H1 (cell line): Measurements from ENCODE around the gene ZDHHC3. TPM values are rescaled to one million over a fixed set of nuclear protein-coding genes. Genes with fewer than 3 reads are reported as not detected.

Source experiments
- SP4 ChIP-seq: IDR thresholded peaks from 2 replicates; pipeline ENCODE4 v1.6.1; 2012; ENCODE audit warnings: low read length, inconsistent platforms
- polyA plus RNA-seq, 7 experiments: library from polyadenylated mRNA; depleted of rRNA in 3 of 7; stranded (reverse) in 5 of 7; unstranded in 2 of 7; fragments of >200 nt in 5 of 7; fragments of 200-250 nt in 2 of 7; gene quantifications; 1 replicate in 5 of 7; 2 replicates in 1 of 7; 4 replicates in 1 of 7; pipeline versions ENCODE4 v1.2.1 to v1.2.3, GENCODE V29; 2011 to 2013; ENCODE audit warnings: missing spikeins in 2 of 7, mixed read lengths in 2 of 7
- total RNA-seq: library from RNA; stranded (reverse); fragmentation: NEBNext Ultra II Directional; extraction: Animal tissue kit (Norgen Biotek cat#: 25700); gene quantifications from 2 replicates; pipeline ENCODE4 v1.2.1, GENCODE V29; 2021

Gene ZDHHC3
- total and polyA plus RNA-seq, 2 of the 8 experiments (the other 6 are each of a cell fraction or from before 2014, with no cell fraction given), result 77.4 to 88.7 TPM

DNA sequence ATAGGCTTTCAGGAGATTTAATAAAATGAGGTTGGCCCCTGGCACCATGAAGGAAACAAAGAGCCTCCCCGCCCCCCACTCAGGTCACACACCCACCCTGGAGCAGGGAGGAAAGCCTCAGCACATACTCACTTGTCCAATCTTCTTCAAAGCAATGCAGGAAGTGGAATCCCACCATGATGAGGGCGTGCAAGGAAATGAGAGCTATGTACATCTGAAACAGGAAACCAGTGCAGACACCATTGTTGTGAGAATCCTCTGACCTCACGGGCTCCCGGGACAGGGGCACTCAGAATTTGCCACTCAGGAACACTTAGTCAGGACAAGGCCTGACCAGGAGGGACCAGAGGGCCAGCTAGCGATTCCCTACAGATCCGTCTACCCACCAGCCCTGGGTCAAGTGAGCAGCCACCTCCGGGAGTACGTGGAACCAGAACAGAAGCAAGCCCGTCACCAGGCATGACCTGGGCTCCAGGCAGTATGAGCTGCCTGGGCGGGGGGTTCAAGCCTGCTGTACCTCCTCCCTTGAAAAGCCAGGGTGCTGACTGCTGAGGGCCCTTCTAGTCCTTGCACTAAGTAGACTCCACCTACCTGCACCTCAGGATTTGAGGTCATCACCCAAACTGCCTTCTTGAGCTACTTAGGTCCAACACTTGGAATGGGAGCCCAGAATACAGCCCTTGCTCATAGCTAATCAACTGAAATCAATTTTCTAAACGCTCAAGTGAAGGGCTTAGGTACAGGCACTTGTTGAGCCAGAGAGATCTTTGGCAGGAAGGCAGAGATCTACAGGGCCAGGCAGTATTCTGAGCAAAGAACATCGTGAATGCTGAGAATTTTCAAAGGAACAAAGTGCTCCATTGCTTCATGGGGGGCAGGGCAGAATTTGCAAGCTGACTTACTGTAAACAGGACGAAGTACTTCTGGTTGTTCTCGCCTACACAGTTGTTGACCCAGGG, 42.7 kb downstream of the ZDHHC3 start (continued):
- TF ChIP-seq SP4, result no peak
